HG03442 (cell line): Measurements from ENCODE around the gene CSK.
A peak's percentile ranks its signal among the peaks of the same experiment; 100 is the strongest.

Source experiments
- ATAC-seq: cut with Tn5 transposase; IDR thresholded peaks from one replicate; pipeline ENCODE4 v1.9.1; 2021; ENCODE audit warnings: mild to moderate bottlenecking, moderate library complexity; ENCODE audit not compliant: unreplicated experiment

CSK gene

DNA sequence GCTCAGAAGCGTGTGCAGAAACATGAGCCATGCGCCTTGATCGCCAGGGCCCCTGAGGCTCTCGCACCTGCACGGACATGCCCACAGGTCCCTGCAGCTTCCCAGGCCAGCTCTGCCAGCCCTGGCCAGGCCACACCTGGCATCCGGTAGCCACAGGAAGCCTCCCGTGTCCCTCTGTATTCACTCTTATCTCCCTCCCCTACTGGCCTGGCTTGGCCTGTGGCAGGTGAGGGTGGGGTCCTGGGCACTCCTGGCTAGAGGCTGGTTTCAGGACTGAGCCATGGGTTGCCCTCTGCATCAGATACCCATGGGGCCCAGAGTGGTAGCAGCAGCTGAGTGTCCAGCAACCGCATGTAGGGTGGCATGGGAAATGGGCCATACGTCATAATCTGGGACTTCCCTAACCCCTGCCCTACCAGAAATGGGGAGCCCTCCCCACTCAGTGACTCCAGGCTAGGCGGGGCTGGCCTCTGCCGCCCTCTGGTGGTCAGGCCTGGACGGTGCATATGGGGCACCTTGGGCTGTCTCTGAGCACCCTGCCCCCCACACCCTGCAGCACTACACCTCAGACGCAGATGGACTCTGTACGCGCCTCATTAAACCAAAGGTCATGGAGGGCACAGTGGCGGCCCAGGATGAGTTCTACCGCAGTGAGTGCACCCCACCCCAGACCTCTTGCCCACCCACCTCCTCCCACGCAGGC lies 18.1 kb downstream of the CSK start:
- peak; percentile 70 for ATAC-seq

- no peak for ATAC-seq
Observed at GRCh38 chr15:74800559-74801094, 18.7 kb downstream of the CSK start.

- no peak for ATAC-seq
Observed at GRCh38 chr15:74801311-74801997, 19.6 kb downstream of the CSK start.

- ATAC-seq = no peak
Observed at GRCh38 chr15:74802290-74802689, 20.4 kb downstream of the CSK start.

- no peak for ATAC-seq
Observed at GRCh38 chr15:74802862-74803447, 21.1 kb downstream of the CSK start.

DNA sequence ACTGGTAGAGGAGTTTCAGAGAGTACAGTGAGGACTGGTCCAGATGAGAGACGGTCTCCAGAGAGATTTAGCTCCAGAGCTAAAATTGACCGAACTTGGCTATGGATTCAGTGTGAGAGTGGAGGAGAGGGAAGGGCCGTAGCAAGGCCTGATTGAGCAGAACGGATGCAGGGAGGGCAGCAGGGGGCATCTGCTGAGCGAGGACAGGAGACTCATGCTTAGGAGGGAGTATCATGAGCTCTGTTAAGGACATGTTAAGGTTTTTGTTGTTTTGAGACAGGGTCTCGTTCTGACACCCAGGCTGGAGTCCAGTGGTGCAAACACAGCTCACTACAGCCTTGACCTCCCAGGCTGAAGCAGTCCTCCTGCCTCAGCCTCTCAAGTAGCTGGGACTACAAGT lies 23.1 kb downstream of the CSK start:
- ATAC-seq = no peak

DNA sequence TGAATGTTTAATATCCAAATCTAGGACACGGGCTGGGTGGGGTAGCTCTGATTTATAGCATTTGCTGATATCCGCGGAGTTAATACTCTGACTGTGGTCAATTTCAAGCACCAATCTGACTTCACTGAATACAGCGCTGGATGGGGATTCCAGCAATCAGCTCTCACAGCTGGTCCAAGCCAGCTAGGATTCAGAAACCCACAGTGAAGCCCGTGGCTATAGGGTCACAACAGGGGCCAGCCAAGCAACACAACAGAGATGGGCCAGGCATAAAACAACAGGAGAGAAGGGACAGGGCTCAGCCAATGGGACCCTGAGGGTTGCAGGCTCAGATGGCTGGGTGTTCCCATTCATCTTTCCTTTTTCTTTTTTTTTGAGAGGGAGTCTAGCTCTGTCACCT lies 25.4 kb downstream of the CSK start:
- ATAC-seq = no peak

- ATAC-seq = no peak
Observed at GRCh38 chr15:74808078-74808839, 26.4 kb downstream of the CSK start.

DNA sequence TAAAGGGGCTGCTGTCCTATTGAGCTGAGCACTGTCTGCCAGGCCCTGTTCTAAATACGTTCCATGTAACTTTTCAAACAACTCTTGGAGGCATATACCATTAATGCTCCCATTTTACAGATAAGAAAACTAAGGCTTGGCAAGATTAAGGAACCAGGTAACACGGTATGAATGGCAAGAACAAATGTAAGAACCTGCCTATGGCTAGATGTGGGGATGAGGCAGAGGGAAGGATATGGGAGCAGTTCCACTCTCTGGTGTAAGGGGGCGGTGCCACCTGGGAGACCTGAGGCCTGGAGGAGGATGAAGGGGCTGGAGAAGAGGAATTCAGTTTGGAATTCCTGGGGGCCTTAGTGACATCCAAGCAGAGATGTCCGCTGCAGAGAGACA lies 27.0 kb downstream of the CSK start:
- ATAC-seq = no peak

DNA sequence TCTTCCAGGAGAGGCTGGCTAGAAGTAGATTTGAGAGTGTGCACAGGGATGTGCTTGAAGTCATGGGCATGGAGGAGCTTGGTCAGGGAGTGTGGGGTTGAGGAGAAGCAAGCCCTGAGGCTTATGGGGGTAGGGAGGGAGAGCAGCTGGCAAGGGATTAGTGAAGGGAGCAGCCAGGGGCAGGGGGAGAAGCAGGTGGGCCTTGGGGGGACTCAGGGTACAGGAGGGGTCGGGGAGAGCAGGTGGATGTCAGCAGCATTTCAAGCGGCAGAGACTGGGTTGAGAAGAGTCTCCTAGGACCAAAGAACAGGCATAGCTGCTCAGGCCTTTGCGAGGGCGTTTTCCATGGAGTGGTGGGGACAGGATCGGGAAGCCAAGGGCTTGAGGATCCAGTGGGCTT lies 27.4 kb downstream of the CSK start:
- ATAC-seq = no peak

DNA sequence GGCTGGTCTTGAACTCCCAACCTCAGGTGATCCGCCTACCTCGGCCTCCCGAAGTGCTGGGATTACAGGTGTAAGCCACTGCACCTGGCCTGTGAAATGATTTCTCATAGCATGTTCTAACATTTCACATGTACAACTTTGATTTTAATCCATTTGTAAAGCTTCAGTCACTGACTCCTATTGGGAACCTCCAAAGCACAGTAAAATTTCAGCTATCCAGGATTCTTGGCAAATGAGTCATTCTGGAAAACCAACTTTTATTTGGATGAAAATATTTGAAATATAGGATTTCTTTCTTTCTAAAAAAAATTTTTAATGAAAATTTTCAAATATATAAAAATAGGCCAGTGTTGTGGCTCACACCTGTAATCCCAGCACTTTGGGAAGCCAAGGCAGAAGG lies 28.1 kb downstream of the CSK start:
- no peak for ATAC-seq

DNA sequence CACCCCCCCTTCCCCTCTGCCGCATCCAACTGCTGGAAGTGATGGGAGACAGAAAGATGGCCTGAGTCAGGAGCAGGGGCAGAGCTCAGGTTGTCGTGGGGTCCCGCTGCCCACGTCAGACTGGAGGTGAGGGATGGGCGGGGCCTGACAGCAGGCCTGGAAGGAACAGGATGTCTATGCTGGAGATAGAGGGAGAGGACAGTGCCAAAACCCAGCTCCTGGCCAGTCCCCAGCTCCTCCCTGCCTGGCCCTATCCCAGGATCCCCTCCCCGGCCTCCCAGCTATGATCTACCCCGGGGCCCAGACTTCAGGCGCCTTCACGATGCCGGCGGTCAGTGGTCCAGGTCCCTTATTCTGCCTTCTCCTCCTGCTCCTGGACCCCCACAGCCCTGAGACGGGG lies 30.7 kb downstream of the CSK start, which contains the start of gene LMAN1L:
Gene LMAN1L, plus strand, starts transcription at position 303 of the 400 bp plus-strand sequence. Its CDS starts 20 bp downstream, at position 323.
- no peak for ATAC-seq

DNA sequence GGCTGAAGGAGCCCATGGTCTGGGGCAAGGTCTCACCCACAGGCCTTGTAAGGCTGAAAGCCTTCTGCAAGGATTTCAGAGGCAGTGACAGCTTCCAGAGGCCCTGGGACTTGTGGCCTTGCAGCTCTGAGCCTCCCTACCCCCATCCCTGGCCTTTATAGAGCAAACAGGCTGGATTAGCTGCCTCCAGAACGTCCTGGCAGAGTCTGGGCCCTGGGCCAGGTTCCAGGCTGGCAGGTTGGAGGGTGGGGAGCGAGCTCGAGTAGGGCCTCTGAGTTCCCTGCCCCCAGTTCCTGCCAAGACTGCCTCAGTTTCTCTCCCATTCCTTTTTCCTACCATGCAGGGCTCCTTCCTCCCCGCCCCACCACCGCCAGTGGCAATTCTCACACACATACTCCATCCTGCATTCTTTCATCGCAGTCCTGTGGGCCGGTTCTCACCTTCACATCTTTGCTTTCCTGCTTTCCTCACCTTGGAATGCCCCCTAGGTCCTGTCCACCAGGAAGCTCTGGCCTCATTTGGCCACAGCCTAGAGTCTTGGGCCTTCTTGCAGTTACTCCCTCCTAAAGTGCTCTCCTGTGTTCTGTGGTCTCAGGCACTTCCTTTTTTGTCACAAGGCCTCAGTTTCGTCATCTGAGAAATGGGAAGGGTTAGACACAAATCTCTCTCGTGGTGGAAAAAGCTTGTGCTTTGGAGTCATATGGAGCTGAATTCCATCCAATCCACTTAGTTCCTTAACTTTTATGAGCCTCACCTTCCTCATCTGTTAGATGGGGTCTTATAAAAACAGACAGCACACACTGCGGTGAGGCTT lies 33.4 kb downstream of the CSK start:
- ATAC-seq = no peak

DNA sequence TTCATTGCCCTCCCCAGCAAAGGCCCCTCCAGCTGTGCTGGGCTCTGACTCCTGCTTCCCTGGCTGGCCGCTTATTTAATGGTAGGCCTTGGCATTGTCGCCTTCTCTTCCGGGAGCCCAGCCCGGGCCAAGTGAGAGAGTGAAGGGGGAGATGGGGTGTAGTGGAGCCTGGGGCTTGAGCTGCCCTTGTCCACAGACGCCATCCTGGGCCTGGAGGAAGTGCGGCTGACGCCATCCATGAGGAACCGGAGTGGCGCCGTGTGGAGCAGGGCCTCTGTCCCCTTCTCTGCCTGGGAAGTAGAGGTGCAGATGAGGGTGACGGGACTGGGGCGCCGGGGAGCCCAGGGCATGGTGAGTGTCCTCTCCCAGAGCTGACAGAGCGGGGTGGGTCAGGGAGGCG lies 34.1 kb downstream of the CSK start:
- ATAC-seq = no peak

DNA sequence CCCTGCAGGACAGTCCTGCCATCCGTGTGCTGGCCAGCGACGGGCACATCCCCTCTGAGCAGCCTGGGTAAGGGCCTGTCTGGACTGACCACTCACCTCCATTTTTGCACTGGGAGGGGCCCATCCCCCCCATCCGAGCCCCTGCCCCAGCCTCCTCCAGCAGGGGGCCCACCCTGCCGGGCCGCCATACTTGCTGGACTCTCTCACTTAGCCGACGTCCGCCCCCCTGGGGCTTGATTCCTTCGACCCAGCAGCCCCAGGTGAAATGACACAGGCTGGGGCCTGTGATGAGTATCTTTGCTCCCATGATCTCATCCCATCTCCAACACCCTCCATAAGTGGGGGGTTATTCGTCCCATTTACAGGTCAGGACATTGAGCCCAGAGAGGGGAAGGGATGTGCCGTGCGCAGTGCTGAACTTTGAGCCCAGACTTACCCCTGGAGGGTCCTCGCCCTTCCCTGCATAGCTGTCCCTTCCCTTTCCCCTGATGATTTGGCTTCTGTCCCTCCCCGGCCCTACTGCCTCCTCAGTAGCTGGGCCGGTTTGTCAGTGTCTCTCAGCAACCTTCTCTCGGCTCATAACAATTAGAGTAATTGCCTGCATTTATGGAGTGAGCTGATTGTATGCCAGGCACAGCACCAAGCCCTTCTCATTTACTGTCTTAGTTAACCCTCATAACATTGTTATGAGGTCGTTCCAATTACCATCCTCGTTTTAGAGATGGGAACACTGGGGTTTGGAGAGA lies 34.9 kb downstream of the CSK start:
- ATAC-seq = no peak

- ATAC-seq = no peak
Observed at GRCh38 chr15:74817370-74817737, 35.5 kb downstream of the CSK start.

DNA sequence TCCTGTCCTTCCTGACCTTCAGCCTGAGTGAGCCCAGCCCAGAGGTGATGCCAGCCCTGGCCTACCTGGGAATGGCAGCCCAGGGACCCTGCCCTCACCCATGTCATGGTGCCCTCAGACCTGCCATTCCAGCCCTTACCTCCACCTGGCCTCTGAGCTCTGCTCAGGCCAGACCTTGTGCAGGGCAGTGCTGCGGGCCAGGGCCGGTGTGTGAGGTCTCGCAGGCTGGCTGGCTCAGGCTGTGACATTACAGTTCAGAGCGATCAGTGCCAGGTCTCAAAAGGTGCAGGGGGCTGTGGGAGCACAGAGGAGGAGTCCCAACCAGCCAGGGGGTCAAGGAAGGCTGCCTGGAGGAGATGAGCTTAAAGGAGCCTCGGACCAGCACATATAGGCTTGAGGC lies 38.2 kb downstream of the CSK start:
- ATAC-seq = no peak

DNA sequence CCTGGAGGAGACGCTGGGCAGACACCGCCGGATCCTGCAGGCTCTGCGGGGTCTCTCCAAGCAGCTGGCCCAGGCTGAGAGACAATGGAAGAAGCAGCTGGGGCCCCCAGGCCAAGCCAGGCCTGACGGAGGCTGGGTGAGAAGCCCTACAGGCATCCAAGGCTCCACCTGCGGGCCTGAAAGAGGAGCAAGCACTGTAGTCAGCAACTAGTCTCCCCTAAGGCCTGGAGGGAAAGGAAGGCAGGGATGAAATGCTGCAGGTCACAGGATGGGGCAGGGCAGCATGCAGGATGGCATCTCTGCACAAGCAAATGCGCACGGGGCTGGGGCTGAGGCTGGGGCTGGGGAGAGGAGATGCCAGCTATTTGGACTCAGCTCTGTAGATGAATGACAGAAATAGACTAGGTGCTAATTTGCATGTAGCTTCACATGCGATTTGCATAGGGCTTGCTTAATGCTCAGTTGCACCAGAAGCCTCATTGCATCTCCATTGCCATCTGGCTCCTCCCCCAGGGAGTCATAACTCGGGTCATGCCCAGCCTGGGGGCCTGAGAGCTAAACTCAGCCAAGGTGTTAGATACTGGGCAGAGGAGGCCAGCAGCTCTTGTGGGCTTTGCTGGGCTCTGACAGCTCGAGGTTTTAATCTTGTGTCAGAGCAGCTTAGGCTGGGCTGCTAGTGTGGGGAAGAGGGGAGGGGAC lies 39.4 kb downstream of the CSK start:
- ATAC-seq = no peak

DNA sequence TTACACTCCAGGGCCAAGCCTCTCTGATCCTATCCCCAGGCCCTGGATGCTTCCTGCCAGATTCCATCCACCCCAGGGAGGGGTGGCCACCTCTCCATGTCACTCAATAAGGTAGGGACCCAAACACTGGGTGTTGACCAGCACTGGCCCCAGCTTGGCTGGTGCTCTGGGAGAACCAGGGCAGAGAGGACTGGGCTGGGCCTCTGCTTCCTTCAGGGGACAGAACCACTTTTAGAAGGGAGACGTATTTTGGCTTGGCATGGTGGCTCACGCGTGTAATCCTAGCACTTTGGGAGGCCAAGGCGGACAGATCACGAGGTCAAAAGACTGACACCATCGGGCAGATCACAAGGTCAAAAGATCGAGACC lies 39.9 kb downstream of the CSK start:
- no peak for ATAC-seq
